HG02884 (cell line): ENCODE measurements around the gene CCK.
A peak's percentile ranks its signal among the peaks of the same experiment; 100 is the strongest.

Experiments used
- ATAC-seq: cut with Tn5 transposase; IDR thresholded peaks from one replicate; pipeline ENCODE4 v1.9.1; 2021; ENCODE audit warnings: mild to moderate bottlenecking, moderate library complexity; ENCODE audit not compliant: unreplicated experiment

The CCK gene

GRCh38 chr3:42226470-42227425 is 39.2 kb downstream of the CCK start:
- no peak for ATAC-seq

GRCh38 chr3:42225486-42226363 is 40.3 kb downstream of the CCK start:
- no peak for ATAC-seq

GRCh38 chr3:42224658-42225421 is 41.1 kb downstream of the CCK start:
- ATAC-seq, result no peak

GRCh38 chr3:42224178-42224577 is 41.8 kb downstream of the CCK start:
- ATAC-seq, result no peak

GRCh38 chr3:42222942-42223693 is 42.9 kb downstream of the CCK start:
- no peak for ATAC-seq

- ATAC-seq, result no peak
Observed at GRCh38 chr3:42220436-42221121, 45.4 kb downstream of the CCK start.

GRCh38 chr3:42216931-42217333 is 49.1 kb downstream of the CCK start:
- no peak for ATAC-seq

- ATAC-seq, result peak; percentile 77
Observed at GRCh38 chr3:42216302-42216701, 49.7 kb downstream of the CCK start.

GRCh38 chr3:42214565-42215283 is 51.3 kb downstream of the CCK start:
- ATAC-seq, result no peak

- ATAC-seq, result no peak
Observed at GRCh38 chr3:42214064-42214463, 51.9 kb downstream of the CCK start.

GRCh38 chr3:42213417-42213816 is 52.6 kb downstream of the CCK start:
- ATAC-seq, result no peak

GRCh38 chr3:42210726-42211125 is 55.3 kb downstream of the CCK start:
- ATAC-seq, result no peak

- ATAC-seq, result no peak
Observed at GRCh38 chr3:42209917-42210316, 56.1 kb downstream of the CCK start.
